Mammary epithelial cell (primary cell): ENCODE data around the gene UVRAG.

Experiments
- CTCF ChIP-seq, 2 donors: IDR thresholded peaks in 1 of 2; conservative IDR thresholded peaks in 1 of 2; 2 replicates each; pipeline ENCODE4 v1.5.1; 2011 to 2012; ENCODE audit warnings: inconsistent platforms in 2 of 2, low read length in 2 of 2, mild to moderate bottlenecking in 2 of 2, control low read depth in 1 of 2, low read depth in 1 of 2; ENCODE audit not compliant: insufficient read depth in 1 of 2; ENCODE audit errors: extremely low read depth in 1 of 2
- EZH2 ChIP-seq: IDR thresholded peaks from 2 replicates; pipeline ENCODE4 v1.6.1; 2012; ENCODE audit warnings: low read length, inconsistent platforms, borderline replicate concordance

- TF ChIP-seq CTCF (conservative IDR thresholded peaks at IDR 0.05 in 1 of 2, IDR thresholded peaks at IDR 0.05 in 1 of 2; ENCODE audit: extremely low read depth in 1 of 2, insufficient read depth in 1 of 2, low read depth in 1 of 2, low read length in 2 of 2) (no peak), EZH2 (no peak)
Observed at GRCh38 chr11:75955443-75955842, 140.4 kb downstream of the UVRAG start.
